Medulla oblongata (tissue), 1 donor: ENCODE results near the gene SPATA6L.
"Not testable (repeated sequence)": the region's sequence is repeated elsewhere in the genome, so short reads cannot be mapped to it uniquely, and the experiment has no call there.

ENCODE experiments used
- DNase-seq: peaks from one replicate; pipeline ENCODE4 v3.0.0-alpha.2; 2015; ENCODE audit errors: extremely low spot score

SPATA6L gene

GRCh38 chr9:4677392-4677791 is 11.1 kb upstream of the SPATA6L start:
- no peak for DNase-seq

- no peak for DNase-seq
Measured at GRCh38 chr9:4674783-4675182, 8.5 kb upstream of the SPATA6L start.

GRCh38 chr9:4671737-4672136 is 5.5 kb upstream of the SPATA6L start:
- no peak for DNase-seq

GRCh38 chr9:4670591-4670990 is 4.3 kb upstream of the SPATA6L start:
- DNase-seq, result no peak

- no peak for DNase-seq
Measured at GRCh38 chr9:4669890-4670289, 3.6 kb upstream of the SPATA6L start.

GRCh38 chr9:4668604-4669003 is 2.3 kb upstream of the SPATA6L start:
- DNase-seq, result no peak

- DNase-seq, result no peak
Measured at GRCh38 chr9:4667681-4668080, 1.4 kb upstream of the SPATA6L start.

- DNase-seq, result no peak
Measured at GRCh38 chr9:4665357-4665756, 923 bp downstream of the SPATA6L start.

- peak; percentile 57 for DNase-seq
Measured at GRCh38 chr9:4663956-4664355, 2.3 kb downstream of the SPATA6L start.

- DNase-seq, result no peak
Measured at GRCh38 chr9:4662989-4663792, 3.1 kb downstream of the SPATA6L start.

GRCh38 chr9:4662108-4662988 is 3.9 kb downstream of the SPATA6L start, which contains the start of gene PLPP6:
Gene PLPP6, plus strand, starts transcription at chr9:4662294. Its CDS starts 82 bp downstream, at chr9:4662376.
- DNase-seq, result peak; percentile 91

- no peak for DNase-seq
Measured at GRCh38 chr9:4661611-4662010, 4.7 kb downstream of the SPATA6L start.

GRCh38 chr9:4661165-4661564 is 5.1 kb downstream of the SPATA6L start:
- no peak for DNase-seq

GRCh38 chr9:4660665-4661064 is 5.6 kb downstream of the SPATA6L start:
- DNase-seq, result not testable (repeated sequence)

GRCh38 chr9:4657426-4658159 is 8.7 kb downstream of the SPATA6L start:
- no peak for DNase-seq

- no peak for DNase-seq
Measured at GRCh38 chr9:4656621-4657020, 9.7 kb downstream of the SPATA6L start.

GRCh38 chr9:4656196-4656595 is 10.1 kb downstream of the SPATA6L start:
- not testable (repeated sequence) for DNase-seq

GRCh38 chr9:4654538-4654937 is 11.7 kb downstream of the SPATA6L start:
- DNase-seq, result no peak

- DNase-seq, result no peak
Measured at GRCh38 chr9:4654084-4654483, 12.2 kb downstream of the SPATA6L start.

GRCh38 chr9:4642351-4642750 is 23.9 kb downstream of the SPATA6L start:
- no peak for DNase-seq

- DNase-seq, result peak; percentile 14
Measured at GRCh38 chr9:4640027-4640426, 26.3 kb downstream of the SPATA6L start.

GRCh38 chr9:4639420-4639819 is 26.9 kb downstream of the SPATA6L start:
- no peak for DNase-seq
